ENCODE measurements around the gene C8A. TPM values are rescaled to one million over a fixed set of nuclear protein-coding genes. Genes with fewer than 3 reads are reported as not detected.

C8A gene
- total RNA-seq, 2 donors from 2014 or later = not detected

GRCh38 chr1:56904663-56905397 lies 50.2 kb downstream of the C8A start:
- H3K36me3 Mint-ChIP-seq (ENCODE audit: low read depth) = no peaks in the 10 kb centered on the region
- H3K4me1 Mint-ChIP-seq = peaks cover 18% of the 10 kb centered on the region
- peak overlapping the region; percentile 21 for H3K27ac ChIP-seq (ENCODE audit: low read depth, low read length)
- no peaks in the 10 kb centered on the region for H3K27me3 ChIP-seq (ENCODE audit: control insufficient read depth, insufficient read depth, low read length, poor library complexity, severe bottlenecking)
- no peaks in the 10 kb centered on the region for H3K36me3 ChIP-seq (ENCODE audit: control insufficient read depth, insufficient read depth, low read length)
- no peaks in the 10 kb centered on the region for H3K9me3 ChIP-seq (ENCODE audit: control insufficient read depth, low read length)
- no peak overlapping the region for H3K9ac ChIP-seq (ENCODE audit: extremely low read depth, low read length, poor library complexity, severe bottlenecking)
- no peak overlapping the region for H3K4me3 ChIP-seq (ENCODE audit: low read length)
- H3K4me1 ChIP-seq (ENCODE audit: control insufficient read depth, insufficient read depth, low read length) = no peaks in the 10 kb centered on the region
- no peak for DNase-seq
- no peak for TF ChIP-seq CTCF (conservative IDR thresholded peaks at IDR 0.05)
- 67 to 83% methylated on average over 2 of the region's 2 CpGs for WGBS, 2 experiments (ENCODE audit: insufficient coverage in 1 of 2, insufficient read length in 1 of 2)
- H3K27me3 Mint-ChIP-seq (ENCODE audit: insufficient read depth) = peaks cover 16% of the 10 kb centered on the region
- H3K9me3 Mint-ChIP-seq = no peaks in the 10 kb centered on the region
- H3K27ac Mint-ChIP-seq = no peak overlapping the region
- H3K4me3 Mint-ChIP-seq = no peak overlapping the region

DNA sequence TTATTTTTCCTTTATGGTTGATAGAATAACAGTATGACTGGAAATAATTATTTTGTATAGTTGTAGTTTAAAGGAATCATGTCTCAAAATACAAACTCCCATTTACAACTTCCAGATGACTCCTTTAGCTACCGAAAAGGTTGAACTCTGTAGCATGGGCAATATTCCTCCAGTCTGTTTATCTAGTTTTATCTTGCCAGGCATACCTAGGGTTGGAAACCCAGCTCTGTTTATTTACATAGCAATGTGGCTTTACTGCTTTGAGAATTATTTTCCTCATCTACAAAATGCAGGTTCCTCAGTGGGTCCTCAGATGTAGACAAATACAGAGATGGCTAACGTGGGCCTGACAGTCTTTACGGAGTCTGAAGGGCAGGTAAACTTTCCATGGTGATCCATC lies 51.1 kb downstream of the C8A start:
- DNase-seq = no peak
- Mint-ChIP-seq H3K36me3 (ENCODE audit: low read depth) (no peaks in the 10 kb centered on the region), H3K9me3 (no peaks in the 10 kb centered on the region), H3K27me3 (ENCODE audit: insufficient read depth) (peaks cover 22% of the 10 kb centered on the region), H3K27ac (no peak overlapping the region), H3K4me3 (no peak overlapping the region), H3K4me1 (peaks cover 17% of the 10 kb centered on the region)
- Histone ChIP-seq H3K36me3 (ENCODE audit: control insufficient read depth, insufficient read depth, low read length) (no peaks in the 10 kb centered on the region), H3K4me3 (ENCODE audit: low read length) (no peak overlapping the region), H3K4me1 (ENCODE audit: control insufficient read depth, insufficient read depth, low read length) (no peaks in the 10 kb centered on the region), H3K9me3 (ENCODE audit: control insufficient read depth, low read length) (no peaks in the 10 kb centered on the region), H3K27me3 (ENCODE audit: control insufficient read depth, insufficient read depth, low read length, poor library complexity, severe bottlenecking) (no peaks in the 10 kb centered on the region), H3K9ac (ENCODE audit: extremely low read depth, low read length, poor library complexity, severe bottlenecking) (no peak overlapping the region), H3K27ac (ENCODE audit: low read depth, low read length) (no peak overlapping the region)
- no peak for TF ChIP-seq CTCF (conservative IDR thresholded peaks at IDR 0.05)
- WGBS, 2 experiments (ENCODE audit: insufficient coverage in 1 of 2, insufficient read length in 1 of 2) = 86 to 94% methylated on average over 3 of the region's 3 CpGs

GRCh38 chr1:56908619-56909221 lies 54.1 kb downstream of the C8A start:
- H3K4me3 ChIP-seq (ENCODE audit: low read length) = no peak overlapping the region
- H3K36me3 ChIP-seq (ENCODE audit: control insufficient read depth, insufficient read depth, low read length) = no peaks in the 10 kb centered on the region
- peaks cover 8% of the 10 kb centered on the region for H3K4me1 Mint-ChIP-seq
- H3K27me3 Mint-ChIP-seq (ENCODE audit: insufficient read depth) = peaks cover 18% of the 10 kb centered on the region
- peaks cover 12% of the 10 kb centered on the region for H3K4me1 ChIP-seq (ENCODE audit: control insufficient read depth, insufficient read depth, low read length)
- H3K36me3 Mint-ChIP-seq (ENCODE audit: low read depth) = no peaks in the 10 kb centered on the region
- no peak overlapping the region for H3K27ac Mint-ChIP-seq
- no peak overlapping the region for H3K27ac ChIP-seq (ENCODE audit: low read depth, low read length)
- H3K9me3 Mint-ChIP-seq = no peaks in the 10 kb centered on the region
- WGBS, 2 experiments (ENCODE audit: insufficient coverage in 1 of 2, insufficient read length in 1 of 2) = 71 to 91% methylated on average over 1 of the region's 1 CpG
- no peaks in the 10 kb centered on the region for H3K27me3 ChIP-seq (ENCODE audit: control insufficient read depth, insufficient read depth, low read length, poor library complexity, severe bottlenecking)
- H3K9me3 ChIP-seq (ENCODE audit: control insufficient read depth, low read length) = no peaks in the 10 kb centered on the region
- peak; percentile 3 for DNase-seq
- H3K9ac ChIP-seq (ENCODE audit: extremely low read depth, low read length, poor library complexity, severe bottlenecking) = no peak overlapping the region
- no peak for TF ChIP-seq CTCF (conservative IDR thresholded peaks at IDR 0.05)
- no peak overlapping the region for H3K4me3 Mint-ChIP-seq

All from endodermal cell (in vitro differentiated cells).